ENCODE data around the gene KIAA1217. TPM values are rescaled to one million over a fixed set of nuclear protein-coding genes. Genes with fewer than 3 reads are reported as not detected.

The KIAA1217 gene
- total and polyA plus RNA-seq, 2 of the 8 experiments (the other 6 are each of a cell fraction or from before 2014, with no cell fraction given) = 4.5 to 15.6 TPM

- TF ChIP-seq PHF8 (conservative IDR thresholded peaks at IDR 0.05; ENCODE audit: low read depth, low read length) (no peak), ATF3 (IDR thresholded peaks at IDR 0.05; ENCODE audit: insufficient read depth, low read depth, low read length) (no peak)
Observed at GRCh38 chr10:24176658-24177057, 32.3 kb upstream of the KIAA1217 start (continued).

Measured in H1 (cell line).